Stimulated activated CD8-positive, alpha-beta memory T cell treated with anti-CD3 and anti-CD28 coated beads, Interleukin-15, amount 100 ng/mL, for 24 hours (primary cell): ENCODE data around the gene DSP.

Experiments
- DNase-seq: peaks from one replicate; pipeline ENCODE4 v3.0.0-alpha.2; 2020; ENCODE audit warnings: low read depth

DSP gene

GRCh38 chr6:7591770-7592169, 50.3 kb downstream of the DSP start:
- DNase-seq, result no peak

- no peak for DNase-seq
These were observed 51.8 kb downstream of the DSP start for GRCh38 chr6:7593229-7593628.

- no peak for DNase-seq
These were observed 53.2 kb downstream of the DSP start for GRCh38 chr6:7594579-7595125.

GRCh38 chr6:7604003-7604402, 62.5 kb downstream of the DSP start:
- no peak for DNase-seq

- no peak for DNase-seq
These were observed 63.0 kb downstream of the DSP start for GRCh38 chr6:7604506-7604905.

GRCh38 chr6:7615611-7616383, 74.3 kb downstream of the DSP start:
- no peak for DNase-seq

- no peak for DNase-seq
These were observed 76.6 kb downstream of the DSP start for GRCh38 chr6:7617801-7618764.

- no peak for DNase-seq
These were observed 80.3 kb downstream of the DSP start for GRCh38 chr6:7621761-7622160.

- DNase-seq, result no peak
These were observed 83.6 kb downstream of the DSP start for GRCh38 chr6:7624796-7625710.

- DNase-seq, result no peak
These were observed 87.0 kb downstream of the DSP start for GRCh38 chr6:7628479-7628878.

GRCh38 chr6:7628909-7629308, 87.4 kb downstream of the DSP start:
- no peak for DNase-seq

- no peak for DNase-seq
These were observed 87.8 kb downstream of the DSP start for GRCh38 chr6:7629321-7629720.

- no peak for DNase-seq
These were observed 89.3 kb downstream of the DSP start for GRCh38 chr6:7630792-7631191.

GRCh38 chr6:7631466-7631865, 90.0 kb downstream of the DSP start:
- DNase-seq, result no peak

GRCh38 chr6:7632501-7633290, 91.2 kb downstream of the DSP start:
- DNase-seq, result no peak

GRCh38 chr6:7633361-7633760, 91.9 kb downstream of the DSP start:
- no peak for DNase-seq

- DNase-seq, result no peak
These were observed 94.7 kb downstream of the DSP start for GRCh38 chr6:7636151-7636550.
